Stimulated activated memory B cell treated with anti-CD40 and anti-IgM and Interleukin-4, amounts not matched to agents 10 μg/mL and 1 μg/mL and 100 μg/mL, for 72 hours (primary cell): ENCODE data around the gene IFNB1.

Source experiments
- ATAC-seq: fragments of 150-1000 bp; cut with Tn5 transposase; 2 replicates; pipeline ENCODE4 v1.10.0; 2021
- H3K27ac Mint-ChIP-seq: one replicate; pipeline ENCODE4 v1.8.0; 2022; ENCODE audit warnings: mild to moderate bottlenecking, mixed read lengths
- H3K27me3 Mint-ChIP-seq: one replicate; pipeline ENCODE4 v1.8.0; 2022; ENCODE audit warnings: mixed read lengths
- H3K36me3 Mint-ChIP-seq: one replicate; pipeline ENCODE4 v1.8.0; 2022; ENCODE audit warnings: mixed read lengths
- H3K4me1 Mint-ChIP-seq: one replicate; pipeline ENCODE4 v1.8.0; 2022; ENCODE audit warnings: mixed read lengths
- H3K4me3 Mint-ChIP-seq: one replicate; pipeline ENCODE4 v1.8.0; 2022; ENCODE audit warnings: mild to moderate bottlenecking, moderate library complexity, mixed read lengths
- H3K9me3 Mint-ChIP-seq: one replicate; pipeline ENCODE4 v1.8.0; 2022; ENCODE audit warnings: mixed read lengths

The IFNB1 gene

DNA sequence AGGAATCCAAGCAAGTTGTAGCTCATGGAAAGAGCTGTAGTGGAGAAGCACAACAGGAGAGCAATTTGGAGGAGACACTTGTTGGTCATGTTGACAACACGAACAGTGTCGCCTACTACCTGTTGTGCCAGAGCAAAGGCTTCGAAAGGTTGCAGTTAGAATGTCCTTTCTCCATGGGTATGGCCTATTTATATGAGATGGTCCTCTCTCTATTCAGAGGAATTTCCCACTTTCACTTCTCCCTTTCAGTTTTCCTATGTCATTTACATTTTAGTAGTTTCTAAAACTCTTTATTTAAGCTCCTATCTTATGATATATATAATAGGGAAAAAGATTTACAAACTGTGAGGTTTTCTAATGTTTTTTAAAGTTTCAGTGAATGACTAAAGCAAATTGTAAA, at the start of gene IFNB1:
Gene IFNB1 (minus strand): TSS at position 162 of the 400 bp plus-strand sequence. CDS start 73 bp downstream, at position 89.
- H3K27ac Mint-ChIP-seq: no peak within 1 kb of the TSS

DNA sequence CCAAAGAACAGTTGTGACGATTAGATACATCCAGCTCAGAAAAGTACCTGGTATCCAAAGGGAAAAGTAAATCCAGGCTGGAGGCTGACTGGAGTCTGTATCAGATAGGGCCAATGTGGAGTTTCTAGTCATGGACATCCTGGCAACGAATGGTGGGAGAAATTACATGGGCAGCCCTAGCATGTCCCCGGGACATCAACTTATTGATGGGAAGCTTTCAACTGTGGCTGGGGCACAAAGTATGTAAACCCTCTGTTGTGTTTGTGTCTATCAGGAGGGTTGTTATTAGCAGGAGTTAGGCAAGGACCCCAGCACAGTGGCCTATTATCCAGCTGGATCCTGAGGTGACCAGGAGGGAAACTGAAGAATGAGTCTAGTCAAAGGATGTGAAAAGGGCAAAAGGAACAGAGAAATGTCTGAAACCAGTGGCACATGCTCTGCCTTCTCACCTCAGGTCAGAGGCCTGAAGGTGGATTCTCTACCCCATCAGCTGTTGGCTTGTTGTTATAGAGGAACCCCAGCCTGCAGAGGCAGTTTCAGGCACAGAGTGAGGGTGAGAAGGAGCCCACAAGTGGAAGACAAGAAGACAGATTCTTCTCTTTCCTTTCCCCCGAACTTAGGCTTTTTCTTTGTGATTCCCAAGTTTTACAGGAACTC, 44.0 kb upstream of the IFNB1 start:
- peak; percentile 90 for ATAC-seq
- Mint-ChIP-seq H3K27me3 (peaks cover 35% of the 10 kb centered on the region), H3K9me3 (peaks cover 3% of the 10 kb centered on the region), H3K36me3 (no peaks in the 10 kb centered on the region), H3K4me3 (no peak overlapping the region), H3K4me1 (no peaks in the 10 kb centered on the region), H3K27ac (no peak overlapping the region)

More for the DNA sequence above, at the start of gene IFNB1:
- Mint-ChIP-seq H3K4me3 (no peak within 1 kb of the TSS), H3K9me3 (no peaks in the 10 kb centered on the region), H3K4me1 (no peaks in the 10 kb centered on the region), H3K36me3 (peaks cover 5% of the 10 kb centered on the region), H3K27me3 (peaks cover 17% of the 10 kb centered on the region)
- no peak for ATAC-seq

DNA sequence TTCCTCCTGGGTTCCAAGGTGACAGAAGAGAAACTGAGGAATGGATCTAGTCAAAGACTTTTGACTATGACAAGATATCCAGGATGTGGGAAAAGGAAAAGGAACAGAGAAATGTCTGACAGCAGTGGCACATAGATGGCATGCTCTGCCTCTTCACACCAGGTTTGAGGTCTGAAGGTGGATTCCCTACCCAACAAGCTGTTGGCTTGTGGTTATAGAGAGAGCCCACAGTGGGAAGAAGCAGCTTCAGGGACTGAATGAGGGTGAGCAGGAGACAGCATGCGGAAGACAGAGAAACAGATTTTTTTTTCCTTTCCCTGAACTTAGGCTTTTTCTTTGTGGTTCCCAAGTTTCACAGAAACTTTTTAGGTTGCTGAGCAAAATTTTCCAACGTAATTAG, 43.3 kb upstream of the IFNB1 start:
- peaks cover 3% of the 10 kb centered on the region for H3K9me3 Mint-ChIP-seq
- no peaks in the 10 kb centered on the region for H3K4me1 Mint-ChIP-seq
- H3K27me3 Mint-ChIP-seq: peaks cover 29% of the 10 kb centered on the region
- no peak overlapping the region for H3K4me3 Mint-ChIP-seq
- peak; percentile 80 for ATAC-seq
- H3K36me3 Mint-ChIP-seq: no peaks in the 10 kb centered on the region
- no peak overlapping the region for H3K27ac Mint-ChIP-seq

DNA sequence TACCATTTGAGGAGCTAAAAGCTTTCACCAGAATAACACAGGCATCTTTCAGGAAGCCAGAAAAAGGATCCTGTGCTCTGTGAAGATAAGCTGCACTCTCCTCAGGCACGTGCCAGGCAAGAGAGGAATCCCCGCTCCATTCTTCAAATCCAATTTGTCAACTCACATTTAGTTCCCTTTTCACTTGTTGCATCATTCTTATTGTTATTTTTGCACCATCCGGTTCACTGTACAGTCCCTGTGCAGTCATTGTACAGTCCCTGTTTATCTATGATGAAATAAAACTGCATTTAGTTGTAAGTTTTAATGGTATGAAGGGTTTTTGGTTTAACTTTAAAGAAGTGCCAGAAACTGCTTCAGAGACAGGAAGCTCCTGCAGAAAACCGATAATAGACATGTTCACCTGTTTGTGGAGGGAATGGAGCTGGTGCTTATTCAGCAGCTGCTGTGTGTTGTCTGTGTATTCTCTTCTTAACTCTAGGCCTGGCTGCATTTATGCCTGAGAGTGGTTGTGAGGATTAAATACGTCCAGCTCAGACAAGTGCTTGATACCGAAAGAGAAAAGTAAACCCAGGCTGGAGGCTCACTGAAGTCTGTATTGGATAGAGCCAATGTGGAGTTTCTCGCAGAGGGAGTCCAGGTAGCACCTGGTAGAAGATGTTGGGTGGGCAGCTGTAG, 41.5 kb upstream of the IFNB1 start:
- H3K27me3 Mint-ChIP-seq: peaks cover 21% of the 10 kb centered on the region
- no peak overlapping the region for H3K27ac Mint-ChIP-seq
- no peak for ATAC-seq
- H3K9me3 Mint-ChIP-seq: peaks cover 1% of the 10 kb centered on the region
- no peaks in the 10 kb centered on the region for H3K4me1 Mint-ChIP-seq
- no peaks in the 10 kb centered on the region for H3K36me3 Mint-ChIP-seq
- H3K4me3 Mint-ChIP-seq: no peak overlapping the region

DNA sequence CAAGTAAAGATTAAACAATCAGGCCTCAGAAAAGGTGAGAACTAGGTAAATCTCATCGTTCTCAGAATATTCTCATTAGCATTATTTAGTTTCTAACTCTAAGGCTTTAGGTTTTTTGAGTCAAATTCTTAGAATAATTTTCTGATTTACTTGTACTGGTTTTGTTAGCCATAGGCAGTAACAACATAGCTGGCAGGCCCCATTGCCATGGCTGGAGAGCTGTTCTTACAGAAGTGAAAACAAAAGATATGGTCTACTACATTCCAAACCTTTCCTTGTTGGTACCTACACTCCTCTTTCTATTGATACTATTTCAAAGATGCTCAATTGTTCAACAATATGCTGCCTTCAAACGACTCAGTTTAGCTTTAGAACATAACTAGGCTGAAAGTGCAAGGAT, 36.6 kb upstream of the IFNB1 start:
- no peak for ATAC-seq
- Mint-ChIP-seq H3K9me3 (no peaks in the 10 kb centered on the region), H3K27me3 (peaks cover 15% of the 10 kb centered on the region), H3K36me3 (no peaks in the 10 kb centered on the region), H3K27ac (no peak overlapping the region), H3K4me1 (no peaks in the 10 kb centered on the region), H3K4me3 (no peak overlapping the region)

DNA sequence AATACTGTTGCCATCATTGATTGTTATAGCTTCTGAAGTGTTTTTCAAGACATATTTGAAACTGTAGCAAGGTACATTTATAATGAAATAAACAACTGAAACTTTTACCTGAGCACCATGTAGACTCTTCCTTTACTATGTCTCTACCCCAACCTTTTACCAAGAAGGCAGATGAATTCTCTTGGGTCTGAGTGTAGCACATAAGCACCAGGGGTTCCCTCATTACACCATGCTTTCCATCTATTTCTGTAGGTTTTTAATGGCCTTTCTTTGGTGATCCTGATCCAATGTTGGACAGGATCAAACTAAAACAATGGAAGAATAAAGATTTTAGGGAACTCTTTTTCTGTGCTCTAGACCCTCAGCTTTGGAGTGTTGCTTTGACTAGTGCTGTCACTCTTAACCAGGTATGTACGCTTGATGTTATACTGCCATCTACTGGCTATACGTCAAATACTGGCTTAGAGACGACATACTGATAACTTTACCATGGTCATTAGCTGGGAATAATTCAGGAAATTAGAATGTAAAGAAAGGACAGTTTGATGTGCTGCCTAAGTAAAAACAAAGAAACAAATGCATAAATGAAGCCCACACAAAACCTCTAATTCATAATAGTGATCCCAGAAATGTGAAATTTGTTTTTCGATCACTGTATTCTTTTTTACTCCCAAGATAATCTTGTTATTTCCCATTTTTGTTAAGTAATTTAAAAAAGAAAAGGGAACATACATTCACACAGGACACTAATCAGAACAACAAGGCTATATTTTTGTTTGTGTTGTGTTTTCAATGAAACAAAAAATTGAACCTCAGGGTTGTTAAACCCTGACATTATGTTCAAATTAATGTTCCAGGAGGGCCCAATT, 33.2 kb upstream of the IFNB1 start:
- no peak overlapping the region for H3K4me3 Mint-ChIP-seq
- H3K27ac Mint-ChIP-seq: no peak overlapping the region
- H3K27me3 Mint-ChIP-seq: peaks cover 12% of the 10 kb centered on the region
- no peaks in the 10 kb centered on the region for H3K36me3 Mint-ChIP-seq
- no peaks in the 10 kb centered on the region for H3K4me1 Mint-ChIP-seq
- H3K9me3 Mint-ChIP-seq: no peaks in the 10 kb centered on the region
- peak; percentile 81 for ATAC-seq

DNA sequence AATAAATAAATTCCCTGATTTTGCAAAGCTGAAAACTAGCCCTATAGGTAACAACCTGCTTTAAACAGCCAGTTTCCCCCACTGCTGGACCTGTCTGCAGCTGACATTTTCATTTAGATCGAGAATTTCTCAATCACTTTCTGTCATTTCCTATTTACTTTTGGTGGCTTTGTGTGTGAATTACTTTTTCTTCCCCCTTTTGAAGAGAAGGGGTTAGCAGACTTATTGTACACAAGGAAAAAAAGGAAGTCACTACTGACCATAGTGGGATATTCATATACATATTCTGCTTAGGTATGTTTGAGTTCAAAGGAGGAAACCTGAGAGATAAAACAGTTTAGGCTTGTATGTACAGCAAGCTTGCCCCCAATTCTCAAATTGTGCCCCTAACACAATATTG, 27.0 kb upstream of the IFNB1 start:
- H3K27me3 Mint-ChIP-seq: peaks cover 12% of the 10 kb centered on the region
- H3K9me3 Mint-ChIP-seq: no peaks in the 10 kb centered on the region
- H3K27ac Mint-ChIP-seq: no peak overlapping the region
- ATAC-seq: no peak
- H3K4me3 Mint-ChIP-seq: no peak overlapping the region
- no peaks in the 10 kb centered on the region for H3K36me3 Mint-ChIP-seq
- H3K4me1 Mint-ChIP-seq: peaks cover 9% of the 10 kb centered on the region

DNA sequence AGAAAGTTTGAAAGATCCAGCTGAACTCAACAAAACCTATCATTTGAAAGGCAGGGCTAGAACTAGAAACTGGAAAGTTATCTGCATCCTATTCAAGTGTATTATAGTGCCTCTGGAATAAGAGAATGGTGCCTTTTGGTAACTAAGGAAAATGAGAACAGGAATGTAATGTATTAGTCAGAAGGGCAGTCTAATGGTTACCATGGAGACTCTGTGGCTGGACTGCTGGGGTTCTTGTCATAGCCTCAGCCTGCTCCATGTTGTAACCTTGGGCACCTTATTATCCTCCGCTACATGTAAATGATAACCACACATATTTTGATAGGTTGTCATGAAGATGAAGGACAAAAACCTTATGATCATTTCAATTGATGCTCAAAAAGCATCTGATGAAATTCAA, 24.6 kb upstream of the IFNB1 start:
- no peaks in the 10 kb centered on the region for H3K9me3 Mint-ChIP-seq
- no peak for ATAC-seq
- peaks cover 18% of the 10 kb centered on the region for H3K4me1 Mint-ChIP-seq
- peaks cover 12% of the 10 kb centered on the region for H3K27me3 Mint-ChIP-seq
- no peak overlapping the region for H3K27ac Mint-ChIP-seq
- H3K4me3 Mint-ChIP-seq: no peak overlapping the region
- no peaks in the 10 kb centered on the region for H3K36me3 Mint-ChIP-seq

DNA sequence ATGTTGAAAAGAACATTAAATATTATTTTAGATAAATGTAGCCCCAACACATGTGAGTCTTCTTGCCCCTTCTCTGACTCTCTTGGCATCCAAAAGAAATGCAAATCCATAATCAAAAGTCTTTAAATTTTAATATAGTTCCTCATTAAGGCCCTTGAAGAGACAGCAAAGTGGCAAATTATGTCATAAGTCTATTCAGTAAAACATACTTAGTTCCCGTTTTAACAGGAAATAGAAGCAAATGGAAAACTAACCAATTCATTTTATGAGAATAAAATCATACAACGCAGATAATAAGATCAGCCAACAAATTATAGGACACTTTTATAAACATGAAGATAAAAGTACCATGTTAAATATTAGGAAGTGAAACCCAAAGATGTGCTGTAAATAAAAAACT, 20.1 kb upstream of the IFNB1 start:
- ATAC-seq: no peak
- peaks cover 6% of the 10 kb centered on the region for H3K27me3 Mint-ChIP-seq
- H3K9me3 Mint-ChIP-seq: no peaks in the 10 kb centered on the region
- peaks cover 22% of the 10 kb centered on the region for H3K4me1 Mint-ChIP-seq
- H3K27ac Mint-ChIP-seq: no peak overlapping the region
- no peaks in the 10 kb centered on the region for H3K36me3 Mint-ChIP-seq
- H3K4me3 Mint-ChIP-seq: no peak overlapping the region

DNA sequence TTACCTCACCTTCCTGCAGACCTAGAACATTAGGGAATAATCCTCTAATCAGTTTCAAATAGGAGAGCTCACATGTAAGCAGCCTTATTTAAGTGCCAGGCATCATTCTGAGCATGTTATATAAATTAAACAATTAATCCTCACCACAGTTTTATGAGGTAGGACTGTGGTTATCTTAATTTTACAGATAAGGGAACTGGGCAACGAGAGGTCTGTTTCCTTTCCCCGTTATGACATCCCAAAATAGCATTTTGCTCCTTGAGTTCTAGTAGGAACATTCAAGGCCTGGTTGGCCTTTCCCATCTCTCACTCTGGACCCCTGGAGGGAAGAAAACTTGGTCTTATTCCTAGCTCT, 19.1 kb upstream of the IFNB1 start:
- no peaks in the 10 kb centered on the region for H3K27me3 Mint-ChIP-seq
- ATAC-seq: no peak
- no peak overlapping the region for H3K4me3 Mint-ChIP-seq
- H3K36me3 Mint-ChIP-seq: no peaks in the 10 kb centered on the region
- no peak overlapping the region for H3K27ac Mint-ChIP-seq
- H3K4me1 Mint-ChIP-seq: peaks cover 22% of the 10 kb centered on the region
- no peaks in the 10 kb centered on the region for H3K9me3 Mint-ChIP-seq

DNA sequence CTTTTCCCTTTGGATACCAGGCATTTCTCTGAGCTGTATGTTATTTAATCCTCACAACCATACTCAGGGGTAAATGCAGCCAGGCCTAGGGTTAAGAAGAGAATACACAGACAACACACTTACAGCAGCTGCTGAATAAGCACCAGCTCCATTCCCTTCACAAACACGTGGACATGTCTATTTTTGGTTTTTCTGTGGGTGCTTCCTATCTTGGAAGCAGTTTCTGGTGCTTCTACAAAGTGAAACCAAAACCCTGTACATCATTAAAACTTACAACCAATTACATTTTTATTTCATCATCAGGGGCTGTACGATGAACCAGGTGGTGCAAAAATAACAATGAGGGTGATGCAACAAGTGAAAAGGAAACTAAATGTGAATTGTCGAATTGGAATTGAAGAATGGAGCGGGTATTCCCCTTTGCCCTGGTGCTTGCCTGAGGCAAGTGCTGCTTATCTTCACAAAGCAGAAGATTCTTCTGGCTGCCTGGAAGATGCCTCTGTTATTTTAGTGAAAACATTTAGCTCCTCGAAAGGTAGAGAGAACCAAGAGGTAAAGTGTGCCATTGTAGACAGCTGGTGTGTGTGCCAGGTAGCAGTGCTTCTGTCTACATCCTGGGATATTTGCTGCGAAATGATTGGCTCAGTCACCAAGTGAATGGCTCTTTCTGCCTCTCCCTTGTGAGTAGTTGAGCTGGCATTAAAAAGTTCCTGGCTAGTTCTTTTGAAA, 18.6 kb upstream of the IFNB1 start:
- Mint-ChIP-seq H3K4me1 (peaks cover 26% of the 10 kb centered on the region), H3K27ac (no peak overlapping the region), H3K4me3 (no peak overlapping the region), H3K36me3 (no peaks in the 10 kb centered on the region), H3K27me3 (peaks cover under 1% of the 10 kb centered on the region), H3K9me3 (no peaks in the 10 kb centered on the region)
- no peak for ATAC-seq

DNA sequence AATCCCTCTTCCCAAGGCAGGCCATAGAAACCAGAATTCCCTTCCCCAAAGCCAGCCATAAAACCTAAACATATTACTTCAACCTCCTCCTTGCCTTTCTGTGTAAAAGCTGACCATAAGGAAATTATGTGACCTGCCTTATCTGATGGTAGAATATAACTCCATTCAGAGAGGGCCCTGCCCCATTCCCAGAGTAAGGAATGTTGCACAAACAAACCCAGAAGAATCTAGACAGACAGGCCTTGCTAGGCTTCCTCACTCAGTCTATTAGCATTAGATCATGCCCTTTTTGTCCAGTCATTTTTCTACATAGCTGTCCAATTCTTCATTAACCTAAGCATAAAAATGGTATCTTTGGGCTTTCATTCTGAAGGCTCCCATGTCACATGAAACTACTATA, 17.8 kb upstream of the IFNB1 start:
- Mint-ChIP-seq H3K27me3 (peaks cover 8% of the 10 kb centered on the region), H3K4me3 (no peak overlapping the region), H3K4me1 (peaks cover 24% of the 10 kb centered on the region), H3K27ac (no peak overlapping the region), H3K9me3 (no peaks in the 10 kb centered on the region), H3K36me3 (no peaks in the 10 kb centered on the region)
- no peak for ATAC-seq

DNA sequence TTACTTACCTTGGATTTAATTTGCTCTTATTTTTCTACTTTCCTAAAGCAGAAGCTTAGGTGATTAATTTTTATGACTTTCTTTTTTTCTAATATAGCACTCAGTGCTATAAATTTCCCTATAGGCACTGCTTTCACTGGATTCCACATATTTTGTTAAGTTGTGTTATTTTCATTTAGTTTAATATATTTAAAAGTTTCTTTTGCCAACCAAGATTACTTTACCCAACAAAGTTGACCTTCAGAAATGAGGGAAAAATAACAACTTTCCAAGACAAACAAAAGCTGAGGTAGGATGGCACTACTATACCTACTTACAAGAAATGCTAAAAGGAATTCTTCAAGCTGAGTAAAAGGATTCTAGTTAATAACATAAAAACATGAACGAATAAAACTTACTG, 8.8 kb upstream of the IFNB1 start:
- H3K4me1 Mint-ChIP-seq: peaks cover 5% of the 10 kb centered on the region
- no peak overlapping the region for H3K4me3 Mint-ChIP-seq
- no peak overlapping the region for H3K27ac Mint-ChIP-seq
- no peaks in the 10 kb centered on the region for H3K36me3 Mint-ChIP-seq
- H3K9me3 Mint-ChIP-seq: peaks cover 6% of the 10 kb centered on the region
- no peak for ATAC-seq
- H3K27me3 Mint-ChIP-seq: peaks cover 35% of the 10 kb centered on the region

DNA sequence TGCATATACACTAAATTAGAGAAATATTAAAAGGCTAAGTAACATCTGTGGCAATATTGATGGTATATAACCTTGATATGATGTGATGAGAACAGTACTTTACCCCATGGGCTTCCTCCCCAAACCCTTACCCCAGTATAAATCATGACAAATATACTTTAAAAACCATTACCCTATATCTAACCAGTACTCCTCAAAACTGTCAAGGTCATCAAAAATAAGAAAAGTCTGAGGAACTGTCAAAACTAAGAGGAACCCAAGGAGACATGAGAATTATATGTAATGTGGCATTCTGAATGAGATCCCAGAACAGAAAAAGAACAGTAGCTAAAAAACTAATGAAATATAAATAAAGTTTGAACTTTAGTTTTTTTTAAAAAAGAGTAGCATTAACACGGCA, 7.3 kb upstream of the IFNB1 start:
- peaks cover 6% of the 10 kb centered on the region for H3K9me3 Mint-ChIP-seq
- no peaks in the 10 kb centered on the region for H3K4me1 Mint-ChIP-seq
- ATAC-seq: no peak
- peaks cover 22% of the 10 kb centered on the region for H3K27me3 Mint-ChIP-seq
- H3K36me3 Mint-ChIP-seq: no peaks in the 10 kb centered on the region
- H3K27ac Mint-ChIP-seq: no peak overlapping the region
- H3K4me3 Mint-ChIP-seq: no peak overlapping the region

DNA sequence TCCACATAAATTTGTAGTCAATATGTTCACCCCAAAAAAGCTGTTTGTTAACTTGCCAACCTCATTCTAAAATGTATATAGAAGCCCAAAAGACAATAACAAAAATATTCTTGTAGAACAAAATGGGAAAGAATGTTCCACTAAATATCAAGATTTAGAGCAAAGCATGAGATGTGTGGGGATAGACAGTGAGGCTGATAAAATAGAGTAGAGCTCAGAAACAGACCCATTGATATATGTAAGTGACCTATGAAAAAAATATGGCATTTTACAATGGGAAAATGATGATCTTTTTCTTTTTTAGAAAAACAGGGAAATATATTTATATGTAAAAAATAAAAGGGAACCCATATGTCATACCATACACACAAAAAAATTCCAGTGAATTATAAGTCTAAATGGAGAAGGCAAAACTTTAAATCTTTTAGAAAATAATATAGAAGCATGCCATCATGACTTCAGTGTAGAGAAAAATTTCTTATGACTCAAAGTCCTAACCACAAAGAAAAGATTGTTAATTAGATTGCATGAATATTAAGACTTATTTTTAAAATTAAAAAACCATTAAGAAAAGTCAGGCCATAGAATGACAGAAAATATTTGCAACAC, 6.6 kb upstream of the IFNB1 start:
- Mint-ChIP-seq H3K4me1 (no peaks in the 10 kb centered on the region), H3K4me3 (no peak overlapping the region), H3K36me3 (no peaks in the 10 kb centered on the region), H3K27ac (no peak overlapping the region), H3K27me3 (peaks cover 21% of the 10 kb centered on the region), H3K9me3 (peaks cover 6% of the 10 kb centered on the region)
- ATAC-seq: no peak
